GM12892 (cell line): Measurements from ENCODE around the gene TENT4B.
"Not testable (repeated sequence)": the region's sequence is repeated elsewhere in the genome, so short reads cannot be mapped to it uniquely, and the experiment has no call there.

Experiments
- POLR2A ChIP-seq: IDR thresholded peaks from 2 replicates; pipeline ENCODE4 v1.6.1; 2011; ENCODE audit warnings: low read depth, low read length, control low read depth
- POLR2AphosphoS5 ChIP-seq: IDR thresholded peaks from 2 replicates; pipeline ENCODE4 v1.6.1; 2011; ENCODE audit warnings: low read depth, low read length, control low read depth

DNA sequence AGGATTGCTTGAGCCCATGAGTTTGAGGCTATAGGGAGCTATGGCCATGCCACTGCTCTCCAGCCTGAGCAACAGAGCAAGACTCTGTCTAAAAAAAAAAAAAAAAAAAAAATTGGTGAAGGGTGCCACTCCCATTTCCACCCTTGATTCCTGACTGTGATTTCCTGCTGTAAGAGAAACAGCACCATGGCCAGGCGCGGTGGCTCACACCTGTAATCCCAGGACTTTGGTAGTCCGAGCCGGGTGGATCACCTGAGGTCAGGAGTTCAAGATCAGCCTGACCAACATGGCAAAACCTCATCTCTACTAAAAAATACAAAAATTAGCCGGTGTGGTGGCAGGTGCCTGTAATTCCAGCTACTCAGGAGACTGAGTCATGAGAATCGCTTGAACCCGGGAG lies 20.5 kb upstream of the TENT4B start:
- not testable (repeated sequence) for TF ChIP-seq POLR2A, POLR2AphosphoS5
